GM10847 (cell line): ENCODE results near the gene XRN1.

Experiments used
- POLR2A ChIP-seq: IDR thresholded peaks from 2 replicates; pipeline ENCODE4 v1.6.1; 2011; ENCODE audit not compliant: insufficient read length; ENCODE audit errors: extremely low read depth

Gene XRN1

GRCh38 chr3:142279965-142280590 is 167.8 kb downstream of the XRN1 start:
- no peak for TF ChIP-seq POLR2A

- TF ChIP-seq POLR2A: no peak
Measured at GRCh38 chr3:142278451-142278850, 169.4 kb downstream of the XRN1 start.

- no peak for TF ChIP-seq POLR2A
Measured at GRCh38 chr3:142276781-142277180, 171.1 kb downstream of the XRN1 start.

- TF ChIP-seq POLR2A: no peak
Measured at GRCh38 chr3:142275856-142276255, 172.0 kb downstream of the XRN1 start.

- no peak for TF ChIP-seq POLR2A
Measured at GRCh38 chr3:142274908-142275307, 172.9 kb downstream of the XRN1 start.

- no peak for TF ChIP-seq POLR2A
Measured at GRCh38 chr3:142273501-142273900, 174.3 kb downstream of the XRN1 start.

GRCh38 chr3:142272200-142272891 is 175.5 kb downstream of the XRN1 start:
- TF ChIP-seq POLR2A: no peak

- TF ChIP-seq POLR2A: no peak
Measured at GRCh38 chr3:142270407-142270806, 177.4 kb downstream of the XRN1 start.

- no peak for TF ChIP-seq POLR2A
Measured at GRCh38 chr3:142269767-142270166, 178.1 kb downstream of the XRN1 start.

- no peak for TF ChIP-seq POLR2A
Measured at GRCh38 chr3:142268426-142268825, 179.4 kb downstream of the XRN1 start.

GRCh38 chr3:142267269-142267668 is 180.6 kb downstream of the XRN1 start:
- no peak for TF ChIP-seq POLR2A

GRCh38 chr3:142263112-142263511 is 184.7 kb downstream of the XRN1 start:
- no peak for TF ChIP-seq POLR2A

GRCh38 chr3:142259359-142259758 is 188.5 kb downstream of the XRN1 start:
- no peak for TF ChIP-seq POLR2A

GRCh38 chr3:142256712-142257333 is 191.0 kb downstream of the XRN1 start:
- no peak for TF ChIP-seq POLR2A
